Smooth muscle cell (in vitro differentiated cells): Measurements from ENCODE around the gene COQ8B. TPM values are rescaled to one million over a fixed set of nuclear protein-coding genes. Genes with fewer than 3 reads are reported as not detected.

Experiments used
- DNase-seq: peaks from one replicate; lab custom pipeline; 2025; ENCODE audit not compliant: unreplicated experiment; lab: John Stamatoyannopoulos, UW
- H2AFZ ChIP-seq: fragments of 200-600 bp; sonication (generic); 2 replicates; pipeline ENCODE4 v1.6.0; 2016; ENCODE audit warnings: antibody characterized with exemption, low read depth, mild to moderate bottlenecking
- H3F3A ChIP-seq: fragments of 200-600 bp; sonication (generic); 2 replicates; pipeline ENCODE4 v1.6.0; 2017; ENCODE audit warnings: antibody characterized with exemption, low read depth
- H3K27ac ChIP-seq: fragments of 200-600 bp; sonication (generic); 2 replicates; pipeline ENCODE4 v1.5.1; 2016; ENCODE audit warnings: low read depth, mild to moderate bottlenecking
- H3K27me3 ChIP-seq: fragments of 200-600 bp; sonication (generic); 2 replicates; pipeline ENCODE4 v1.6.1; 2016; ENCODE audit warnings: low read depth, mild to moderate bottlenecking
- H3K36me3 ChIP-seq: fragments of 200-600 bp; sonication (generic); 2 replicates; pipeline ENCODE4 v1.5.1; 2016; ENCODE audit warnings: low read depth
- H3K4me1 ChIP-seq: fragments of 200-600 bp; sonication (generic); 2 replicates; pipeline ENCODE4 v1.5.1; 2016; ENCODE audit warnings: low read depth
- H3K4me2 ChIP-seq: fragments of 200-600 bp; sonication (generic); 2 replicates; pipeline ENCODE4 v1.6.0; 2016; ENCODE audit warnings: mild to moderate bottlenecking
- H3K4me3 ChIP-seq: fragments of 200-600 bp; sonication (generic); 2 replicates; pipeline ENCODE4 v1.5.1; 2016; ENCODE audit warnings: mild to moderate bottlenecking
- H3K79me2 ChIP-seq: fragments of 200-600 bp; sonication (generic); 2 replicates; pipeline ENCODE4 v1.6.0; 2016; ENCODE audit warnings: low read depth, mild to moderate bottlenecking
- H3K9ac ChIP-seq: fragments of 200-600 bp; sonication (generic); 2 replicates; pipeline ENCODE4 v1.6.0; 2016; ENCODE audit warnings: low read depth
- H3K9me3 ChIP-seq: fragments of 200-600 bp; sonication (generic); replicated peaks from 2 replicates; pipeline ENCODE4 v1.5.1; 2016; ENCODE audit warnings: low read depth
- H4K20me1 ChIP-seq: fragments of 200-600 bp; sonication (generic); 2 replicates; pipeline ENCODE4 v1.6.0; 2016; ENCODE audit warnings: low read depth
- WGBS: methylation state at CpG from one replicate; pipeline ENCODE4 v1.1.7; 2016; ENCODE audit warnings: low lambda C conversion rate; 5-methylcytosine and 5-hydroxymethylcytosine counted together
- polyA plus RNA-seq: library from polyadenylated mRNA; unstranded; fragments of >200 nt; fragmentation: Nextera tagmentation; extraction: Ambion mirVana; gene quantifications from 2 replicates; pipeline ENCODE4 v1.2.1, GENCODE V29; 2016
- total RNA-seq: library from RNA; depleted of rRNA; stranded (reverse); fragments of >200 nt; gene quantifications from 2 replicates; pipeline ENCODE4 v1.2.3, GENCODE V29; 2014
- TF ChIP-seq, protein P1 (sequence below): fragments of 200-600 bp; sonication (generic); IDR thresholded peaks from 2 replicates; pipeline ENCODE4 v1.5.1; 2017; ENCODE audit warnings: borderline replicate concordance, mild to moderate bottlenecking, antibody characterized with exemption; ENCODE audit not compliant: insufficient read depth, poor library complexity, severe bottlenecking

The COQ8B gene
- total and polyA plus RNA-seq, 2 experiments from 2014 or later, result 21.2 to 26.0 TPM

DNA sequence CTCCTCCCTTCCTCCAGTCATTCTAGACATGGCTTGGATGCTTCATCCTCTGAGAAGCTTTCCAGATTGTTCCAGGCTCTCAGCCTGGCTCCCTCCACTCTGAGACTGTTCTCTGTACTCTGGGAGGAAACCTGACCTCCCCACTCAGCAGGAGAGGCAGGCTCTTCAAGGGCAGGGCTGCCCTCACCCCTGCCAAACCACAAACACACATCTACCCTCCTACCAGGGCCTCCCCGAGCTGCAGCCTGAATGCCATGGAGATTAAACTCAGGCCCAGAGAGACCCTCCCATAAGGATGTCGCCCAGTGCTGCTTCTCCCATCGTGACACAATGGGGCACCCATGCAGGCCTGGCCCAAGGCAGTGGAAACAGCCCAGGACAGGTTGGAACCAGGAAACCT, 42.4 kb downstream of the COQ8B start:
- Histone ChIP-seq H3F3A (no peaks in the 10 kb centered on the region), H3K4me2 (no peak overlapping the region), H3K27ac (no peak overlapping the region), H3K9me3 (no peaks in the 10 kb centered on the region), H3K4me3 (no peak overlapping the region), H3K27me3 (no peaks in the 10 kb centered on the region), H3K36me3 (peaks cover 51% of the 10 kb centered on the region), H3K79me2 (no peaks in the 10 kb centered on the region), H4K20me1 (peaks cover 6% of the 10 kb centered on the region), H3K9ac (no peak overlapping the region), H2AFZ (no peak overlapping the region), H3K4me1 (no peaks in the 10 kb centered on the region)
- TF ChIP-seq, protein P1, sequence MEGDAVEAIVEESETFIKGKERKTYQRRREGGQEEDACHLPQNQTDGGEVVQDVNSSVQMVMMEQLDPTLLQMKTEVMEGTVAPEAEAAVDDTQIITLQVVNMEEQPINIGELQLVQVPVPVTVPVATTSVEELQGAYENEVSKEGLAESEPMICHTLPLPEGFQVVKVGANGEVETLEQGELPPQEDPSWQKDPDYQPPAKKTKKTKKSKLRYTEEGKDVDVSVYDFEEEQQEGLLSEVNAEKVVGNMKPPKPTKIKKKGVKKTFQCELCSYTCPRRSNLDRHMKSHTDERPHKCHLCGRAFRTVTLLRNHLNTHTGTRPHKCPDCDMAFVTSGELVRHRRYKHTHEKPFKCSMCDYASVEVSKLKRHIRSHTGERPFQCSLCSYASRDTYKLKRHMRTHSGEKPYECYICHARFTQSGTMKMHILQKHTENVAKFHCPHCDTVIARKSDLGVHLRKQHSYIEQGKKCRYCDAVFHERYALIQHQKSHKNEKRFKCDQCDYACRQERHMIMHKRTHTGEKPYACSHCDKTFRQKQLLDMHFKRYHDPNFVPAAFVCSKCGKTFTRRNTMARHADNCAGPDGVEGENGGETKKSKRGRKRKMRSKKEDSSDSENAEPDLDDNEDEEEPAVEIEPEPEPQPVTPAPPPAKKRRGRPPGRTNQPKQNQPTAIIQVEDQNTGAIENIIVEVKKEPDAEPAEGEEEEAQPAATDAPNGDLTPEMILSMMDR, result no peak
- WGBS, result 83% methylated on average over 3 of the region's 3 CpGs
- DNase-seq, result no peak

DNA sequence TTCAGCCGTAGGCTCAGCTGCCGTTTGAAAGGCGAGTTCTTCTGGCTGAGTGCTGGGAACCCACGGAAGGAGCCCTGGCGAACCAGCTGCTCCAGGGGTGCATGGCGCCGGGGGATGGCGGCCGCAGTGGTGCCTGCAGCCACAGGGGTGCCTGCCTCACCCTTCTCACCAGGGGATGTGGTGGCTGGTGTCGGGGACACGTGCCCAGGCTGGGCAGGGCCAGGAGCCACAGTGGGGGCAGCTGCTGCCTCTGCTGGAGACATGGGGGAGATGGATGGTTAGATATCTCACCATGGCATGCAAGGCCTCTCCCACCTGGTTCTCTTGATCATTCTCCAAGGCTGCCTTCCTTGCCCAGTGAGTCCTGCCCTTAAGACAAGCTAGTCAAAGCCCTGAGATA, 43.3 kb downstream of the COQ8B start:
- Histone ChIP-seq H3K4me1 (no peaks in the 10 kb centered on the region), H3F3A (no peaks in the 10 kb centered on the region), H3K4me3 (no peak overlapping the region), H3K27me3 (no peaks in the 10 kb centered on the region), H4K20me1 (peaks cover 6% of the 10 kb centered on the region), H2AFZ (no peak overlapping the region), H3K36me3 (peaks cover 52% of the 10 kb centered on the region), H3K9me3 (no peaks in the 10 kb centered on the region), H3K4me2 (no peak overlapping the region), H3K9ac (no peak overlapping the region), H3K79me2 (no peaks in the 10 kb centered on the region), H3K27ac (no peak overlapping the region)
- DNase-seq, result no peak
- TF ChIP-seq, protein P1, result no peak
- WGBS, result 97% methylated on average over 11 of the region's 11 CpGs

DNA sequence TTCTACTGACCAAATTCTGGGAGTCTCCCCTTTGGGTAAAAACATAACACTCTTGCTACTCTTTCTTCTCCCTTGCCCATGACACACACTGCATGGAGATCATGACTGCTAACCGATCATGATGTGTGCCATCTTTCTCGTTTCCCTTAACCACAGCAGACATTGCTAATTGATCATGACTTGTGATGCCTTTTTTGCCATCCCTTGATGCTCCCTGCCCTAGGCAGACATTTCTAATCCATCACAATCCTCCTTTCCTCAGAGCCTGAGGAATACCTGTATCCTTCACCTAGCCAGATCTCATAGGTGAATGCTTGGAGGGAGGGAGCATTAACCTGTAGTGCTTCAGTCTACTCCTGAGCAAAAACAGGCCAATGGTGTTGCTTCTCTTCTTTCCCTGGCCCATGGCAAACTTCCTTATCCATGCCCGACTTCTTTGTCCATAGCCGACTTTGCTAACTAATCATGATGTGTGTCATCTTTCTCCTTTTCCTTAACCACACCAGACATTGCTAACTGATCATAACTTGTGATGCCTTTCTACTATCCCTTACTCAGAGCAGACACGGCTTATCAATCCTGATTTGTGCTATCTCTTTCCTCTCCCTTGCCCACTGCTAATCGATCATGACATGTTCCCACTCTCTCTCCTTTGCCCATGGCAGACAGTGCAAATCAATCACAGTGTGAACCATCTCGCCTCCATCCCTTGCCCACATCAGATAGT, 44.0 kb downstream of the COQ8B start:
- no peaks in the 10 kb centered on the region for H3K4me1 ChIP-seq
- no peak overlapping the region for H3K4me2 ChIP-seq
- no peak overlapping the region for H2AFZ ChIP-seq
- no peaks in the 10 kb centered on the region for H3K79me2 ChIP-seq
- peaks cover 6% of the 10 kb centered on the region for H4K20me1 ChIP-seq
- no peak overlapping the region for H3K27ac ChIP-seq
- H3K36me3 ChIP-seq, result peaks cover 45% of the 10 kb centered on the region
- H3K27me3 ChIP-seq, result no peaks in the 10 kb centered on the region
- DNase-seq, result no peak
- H3F3A ChIP-seq, result no peaks in the 10 kb centered on the region
- H3K4me3 ChIP-seq, result no peak overlapping the region
- H3K9ac ChIP-seq, result no peak overlapping the region
- TF ChIP-seq, protein P1, result no peak
- no peaks in the 10 kb centered on the region for H3K9me3 ChIP-seq
- WGBS, result 97% methylated on average over 7 of the region's 7 CpGs

DNA sequence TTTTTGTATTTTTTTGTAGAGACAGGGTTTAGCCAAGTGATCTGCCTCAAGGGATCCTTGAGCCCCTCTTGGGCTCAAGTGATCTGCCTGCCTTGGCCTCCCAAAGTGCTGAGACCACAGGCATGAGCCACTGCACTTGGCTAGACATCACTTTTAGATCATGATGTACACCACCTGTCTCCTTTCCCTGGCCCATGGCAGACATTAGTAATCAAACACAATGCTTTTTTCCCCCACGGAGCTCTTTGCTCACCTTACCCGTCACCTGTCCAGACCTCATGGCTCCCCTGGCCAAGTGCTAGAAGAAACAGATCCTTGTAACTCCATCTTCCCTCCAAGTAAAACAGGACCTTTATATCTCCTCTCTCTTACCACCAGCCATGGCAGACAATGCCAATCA, 44.6 kb downstream of the COQ8B start:
- Histone ChIP-seq H3K27ac (no peak overlapping the region), H3K9me3 (no peaks in the 10 kb centered on the region), H3F3A (peaks cover 3% of the 10 kb centered on the region), H3K4me1 (no peaks in the 10 kb centered on the region), H3K4me2 (no peak overlapping the region), H3K27me3 (no peaks in the 10 kb centered on the region), H3K36me3 (peaks cover 44% of the 10 kb centered on the region), H4K20me1 (peaks cover 6% of the 10 kb centered on the region), H3K9ac (no peak overlapping the region), H2AFZ (no peak overlapping the region), H3K79me2 (no peaks in the 10 kb centered on the region), H3K4me3 (no peak overlapping the region)
- TF ChIP-seq, protein P1, result no peak
- 96% methylated on average over 2 of the region's 2 CpGs for WGBS
- DNase-seq, result no peak
